ENCODE data around the gene FAM181A. TPM values are rescaled to one million over a fixed set of nuclear protein-coding genes. Genes with fewer than 3 reads are reported as not detected.

FAM181A gene
- total and polyA plus RNA-seq, 2 experiments from 2014 or later: not detected

DNA sequence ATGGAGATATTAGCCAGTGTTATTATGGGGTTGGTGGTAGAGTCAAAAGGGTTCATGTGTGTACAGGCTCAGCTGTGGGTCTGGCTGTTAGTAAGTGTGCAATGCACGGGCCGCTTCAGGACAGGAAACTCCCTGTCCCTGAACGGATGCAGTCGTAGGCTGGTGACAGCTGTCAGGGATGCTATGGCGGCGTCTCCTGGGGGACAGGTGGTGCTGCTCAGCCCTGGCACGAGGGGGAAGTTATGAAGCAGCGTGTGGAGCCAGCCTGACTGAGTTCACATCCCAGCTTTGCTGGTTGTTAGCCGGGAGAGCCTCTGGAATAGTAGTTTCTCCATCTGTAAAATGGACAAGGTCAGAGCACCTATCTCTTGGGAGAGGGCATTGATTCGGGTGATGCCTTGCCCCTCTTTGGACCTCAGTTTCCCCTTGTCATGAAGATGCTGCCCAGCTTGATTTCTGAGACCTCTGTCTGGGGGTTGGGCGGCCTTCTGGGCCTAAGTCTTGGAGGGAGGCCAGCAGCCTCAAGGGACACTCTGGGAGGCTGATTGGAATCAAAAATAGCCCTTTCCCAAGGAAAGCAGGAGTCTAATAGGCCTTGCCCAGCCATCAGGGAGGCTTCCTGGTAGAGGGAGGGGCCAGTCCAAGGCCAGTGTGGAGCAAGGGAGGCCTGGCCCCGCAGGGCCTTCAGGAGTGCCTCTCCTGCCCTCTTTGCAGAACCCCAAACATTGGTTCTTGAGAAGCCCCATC, 42.1 kb downstream of the FAM181A start:
- WGBS, 2 experiments (ENCODE audit: low coverage in 1 of 2, low lambda C conversion rate in 2 of 2, missing lambda C conversion rate in 2 of 2): 81 to 86% methylated on average over 12 of the region's 12 CpGs
- Histone ChIP-seq H3K9me2 (ENCODE audit: insufficient read depth) (no peaks in the 10 kb centered on the region), H3K27ac (no peak overlapping the region), H3K27me3 (replicated peaks; ENCODE audit: insufficient read depth) (no peaks in the 10 kb centered on the region; the same call in 1 of the 2 replicates), H3F3A (ENCODE audit: insufficient read depth) (peaks cover 25% of the 10 kb centered on the region), H3K36me3 (ENCODE audit: low read depth) (no peaks in the 10 kb centered on the region), H3K4me1 (ENCODE audit: insufficient read depth) (peaks cover 10% of the 10 kb centered on the region), H3K4me2 (ENCODE audit: unreplicated experiment) (no peak overlapping the region), H4K20me1 (ENCODE audit: insufficient read depth) (no peaks in the 10 kb centered on the region), H3K9ac (no peak overlapping the region), H3K4me3 (no peak overlapping the region), H2AFZ (no peak overlapping the region), H3K79me2 (ENCODE audit: insufficient read depth) (no peaks in the 10 kb centered on the region), H3K9me3 (ENCODE audit: low read depth) (no peaks in the 10 kb centered on the region)
- DNase-seq: no peak
- TF ChIP-seq EZH2 (IDR thresholded peaks at IDR 0.05; ENCODE audit: insufficient read depth, poor library complexity, severe bottlenecking): no peak
- no peak for TF ChIP-seq EZH2phosphoT487 (IDR thresholded peaks at IDR 0.05; ENCODE audit: insufficient read depth, low read depth)
- in situ Hi-C loops (cut with MboI): no loop called here

GRCh38 chr14:93970585-93970964, 43.4 kb downstream of the FAM181A start:
- H3K9me3 ChIP-seq (ENCODE audit: low read depth): no peaks in the 10 kb centered on the region
- H3K4me2 ChIP-seq (ENCODE audit: unreplicated experiment): peak overlapping the region; percentile 32
- no peak overlapping the region for H2AFZ ChIP-seq
- DNase-seq: peak; percentile 36
- WGBS, 2 experiments (ENCODE audit: low coverage in 1 of 2, low lambda C conversion rate in 2 of 2, missing lambda C conversion rate in 2 of 2): 34 to 38% methylated on average over 9 of the region's 9 CpGs
- H3K9ac ChIP-seq: no peak overlapping the region
- no peaks in the 10 kb centered on the region for H4K20me1 ChIP-seq (ENCODE audit: insufficient read depth)
- in situ Hi-C loops (cut with MboI): no loop called here
- H3K4me1 ChIP-seq (ENCODE audit: insufficient read depth): peaks cover 9% of the 10 kb centered on the region
- no peaks in the 10 kb centered on the region for H3K79me2 ChIP-seq (ENCODE audit: insufficient read depth)
- H3K36me3 ChIP-seq (ENCODE audit: low read depth): no peaks in the 10 kb centered on the region
- peaks cover 15% of the 10 kb centered on the region for H3F3A ChIP-seq (ENCODE audit: insufficient read depth)
- H3K4me3 ChIP-seq: peak overlapping the region; percentile 29; the same call in 1 of the 2 replicates
- no peaks in the 10 kb centered on the region for H3K9me2 ChIP-seq (ENCODE audit: insufficient read depth)
- H3K27ac ChIP-seq: no peak overlapping the region
- no peak for TF ChIP-seq EZH2 (IDR thresholded peaks at IDR 0.05; ENCODE audit: insufficient read depth, poor library complexity, severe bottlenecking)
- TF ChIP-seq EZH2phosphoT487 (IDR thresholded peaks at IDR 0.05; ENCODE audit: insufficient read depth, low read depth): no peak
- no peaks in the 10 kb centered on the region; the same call in 1 of the 2 replicates for H3K27me3 ChIP-seq (replicated peaks; ENCODE audit: insufficient read depth)

- H3K4me3 ChIP-seq: peak overlapping the region; percentile 29; the same call in 1 of the 2 replicates
- in situ Hi-C loops (cut with MboI): no loop called here
- H3K9me3 ChIP-seq (ENCODE audit: low read depth): no peaks in the 10 kb centered on the region
- H3K36me3 ChIP-seq (ENCODE audit: low read depth): no peaks in the 10 kb centered on the region
- H3K27ac ChIP-seq: no peak overlapping the region
- TF ChIP-seq EZH2 (IDR thresholded peaks at IDR 0.05; ENCODE audit: insufficient read depth, poor library complexity, severe bottlenecking): no peak
- TF ChIP-seq EZH2phosphoT487 (IDR thresholded peaks at IDR 0.05; ENCODE audit: insufficient read depth, low read depth): no peak
- no peaks in the 10 kb centered on the region for H3K79me2 ChIP-seq (ENCODE audit: insufficient read depth)
- no peaks in the 10 kb centered on the region for H4K20me1 ChIP-seq (ENCODE audit: insufficient read depth)
- H3K4me2 ChIP-seq (ENCODE audit: unreplicated experiment): peak overlapping the region; percentile 32
- H3K27me3 ChIP-seq (replicated peaks; ENCODE audit: insufficient read depth): no peaks in the 10 kb centered on the region; the same call in 1 of the 2 replicates
- H3F3A ChIP-seq (ENCODE audit: insufficient read depth): peaks cover 10% of the 10 kb centered on the region
- no peak overlapping the region for H2AFZ ChIP-seq
- no peak overlapping the region for H3K9ac ChIP-seq
- DNase-seq: peak; percentile 43
- peaks cover 4% of the 10 kb centered on the region; the same call in 1 of the 2 replicates for H3K4me1 ChIP-seq (ENCODE audit: insufficient read depth)
- no peaks in the 10 kb centered on the region for H3K9me2 ChIP-seq (ENCODE audit: insufficient read depth)
- WGBS, 2 experiments (ENCODE audit: low coverage in 1 of 2, low lambda C conversion rate in 2 of 2, missing lambda C conversion rate in 2 of 2): 26 to 40% methylated on average over 15 of the region's 15 CpGs
Measured at GRCh38 chr14:93970965-93971634, 44.0 kb downstream of the FAM181A start.

DNA sequence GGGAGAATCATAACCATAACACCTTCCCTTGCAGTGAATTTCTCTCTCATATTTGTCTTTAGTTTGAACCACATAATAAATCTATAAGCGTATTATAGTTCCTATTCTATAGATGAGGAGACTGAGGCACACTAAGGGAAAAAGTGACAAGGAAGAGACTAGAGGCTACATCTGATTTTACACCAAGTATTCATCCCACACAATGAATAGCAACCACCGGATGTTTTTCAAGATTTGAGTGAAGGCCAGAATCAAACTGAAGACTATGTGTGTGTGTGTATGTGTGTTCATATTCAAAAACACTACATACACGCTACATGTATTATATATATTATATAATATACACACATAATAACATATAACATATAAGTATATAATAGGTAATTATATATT, 44.5 kb downstream of the FAM181A start:
- TF ChIP-seq EZH2 (IDR thresholded peaks at IDR 0.05; ENCODE audit: insufficient read depth, poor library complexity, severe bottlenecking) (no peak), EZH2phosphoT487 (IDR thresholded peaks at IDR 0.05; ENCODE audit: insufficient read depth, low read depth) (no peak)

More for the DNA sequence above, 44.5 kb downstream of the FAM181A start:
- Histone ChIP-seq H3K27me3 (replicated peaks; ENCODE audit: insufficient read depth) (peaks cover 3% of the 10 kb centered on the region; the same call in 1 of the 2 replicates), H3K9me3 (ENCODE audit: low read depth) (no peaks in the 10 kb centered on the region), H3K4me2 (ENCODE audit: unreplicated experiment) (no peak overlapping the region), H3K36me3 (ENCODE audit: low read depth) (no peaks in the 10 kb centered on the region), H3K9ac (no peak overlapping the region), H3K79me2 (ENCODE audit: insufficient read depth) (no peaks in the 10 kb centered on the region), H3K27ac (no peak overlapping the region), H3K9me2 (ENCODE audit: insufficient read depth) (no peaks in the 10 kb centered on the region), H2AFZ (no peak overlapping the region), H3F3A (ENCODE audit: insufficient read depth) (peaks cover 5% of the 10 kb centered on the region), H4K20me1 (ENCODE audit: insufficient read depth) (no peaks in the 10 kb centered on the region), H3K4me3 (no peak overlapping the region), H3K4me1 (ENCODE audit: insufficient read depth) (no peaks in the 10 kb centered on the region)
- DNase-seq: no peak
- in situ Hi-C loops (cut with MboI): no loop called here
- WGBS, 2 experiments (ENCODE audit: low coverage in 1 of 2, low lambda C conversion rate in 2 of 2, missing lambda C conversion rate in 2 of 2): 65 to 71% methylated on average over 3 of the region's 3 CpGs
